GM23338 (cell line): ENCODE data around the gene SNX7. TPM values are rescaled to one million over a fixed set of nuclear protein-coding genes. Genes with fewer than 3 reads are reported as not detected.
A peak's percentile ranks its signal among the peaks of the same experiment; 100 is the strongest.

Experiments used
- ATAC-seq: fragments of 200-7000 bp; cut with Tn5 transposase; 3 replicates; pipeline ENCODE4 v1.9.1; 2020
- DNase-seq: peaks from one replicate; pipeline ENCODE4 v3.0.0-alpha.2; 2015; ENCODE audit warnings: low spot score
- H2AFZ ChIP-seq: fragments of 200-600 bp; sonication (generic); 2 replicates; pipeline ENCODE4 v1.8.0; 2016; ENCODE audit warnings: antibody characterized with exemption, mild to moderate bottlenecking, moderate library complexity
- H3F3A ChIP-seq: fragments of 200-600 bp; sonication (generic); replicated peaks from 2 replicates; pipeline ENCODE4 v1.8.0; 2017; ENCODE audit warnings: antibody characterized with exemption, mixed run types, low read depth
- H3K27ac ChIP-seq: fragments of 200-600 bp; sonication (generic); 2 replicates; pipeline ENCODE4 v1.6.1; 2016; ENCODE audit warnings: low read depth
- H3K27me3 ChIP-seq: fragments of 200-600 bp; sonication (generic); 2 replicates; pipeline ENCODE4 v1.8.0; 2016; ENCODE audit warnings: mild to moderate bottlenecking, mixed run types, moderate library complexity; ENCODE audit not compliant: insufficient read depth
- H3K36me3 ChIP-seq: fragments of 200-600 bp; sonication (generic); 2 replicates; pipeline ENCODE4 v1.8.0; 2016; ENCODE audit warnings: mild to moderate bottlenecking; ENCODE audit not compliant: insufficient read depth
- H3K4me1 ChIP-seq: fragments of 200-600 bp; sonication (generic); 2 replicates; pipeline ENCODE4 v1.8.0; 2016; ENCODE audit warnings: mild to moderate bottlenecking, moderate library complexity; ENCODE audit not compliant: insufficient read depth
- H3K4me2 ChIP-seq: fragments of 200-600 bp; sonication (generic); 2 replicates; pipeline ENCODE4 v1.7.1; 2017; ENCODE audit warnings: mixed run types
- H3K4me3 ChIP-seq: fragments of 200-600 bp; sonication (generic); 2 replicates; pipeline ENCODE4 v1.6.1; 2016; ENCODE audit warnings: mixed run types
- H3K79me2 ChIP-seq: fragments of 200-600 bp; sonication (generic); replicated peaks from 2 replicates; pipeline ENCODE4 v1.8.0; 2017; ENCODE audit warnings: mild to moderate bottlenecking; ENCODE audit not compliant: insufficient read depth
- H3K9me2 ChIP-seq: fragments of 200-600 bp; sonication (generic); 2 replicates; pipeline ENCODE4 v1.8.0; 2017; ENCODE audit not compliant: insufficient read depth
- H4K20me1 ChIP-seq: fragments of 200-600 bp; sonication (generic); replicated peaks from 2 replicates; pipeline ENCODE4 v1.8.0; 2017; ENCODE audit warnings: mild to moderate bottlenecking; ENCODE audit not compliant: insufficient read depth
- H3K27ac Mint-ChIP-seq: 2 replicates; pipeline ENCODE4 v1.8.0; 2020; ENCODE audit warnings: inconsistent platforms, mild to moderate bottlenecking, moderate library complexity, mixed read lengths
- H3K27me3 Mint-ChIP-seq: 3 replicates; pipeline ENCODE4 v1.8.0; 2022; ENCODE audit warnings: low read depth, mild to moderate bottlenecking, moderate library complexity, mixed read lengths, inconsistent platforms; ENCODE audit not compliant: insufficient read depth, poor library complexity
- H3K36me3 Mint-ChIP-seq: 3 replicates; pipeline ENCODE4 v1.8.0; 2021; ENCODE audit warnings: low read depth, mild to moderate bottlenecking, inconsistent platforms, moderate library complexity, mixed read lengths
- H3K4me1 Mint-ChIP-seq: 3 replicates; pipeline ENCODE4 v1.8.0; 2020; ENCODE audit warnings: mild to moderate bottlenecking, inconsistent platforms, mixed read lengths
- H3K4me3 Mint-ChIP-seq: 3 replicates; pipeline ENCODE4 v1.8.0; 2021; ENCODE audit warnings: moderate library complexity, mild to moderate bottlenecking, inconsistent platforms, mixed read lengths
- H3K9me3 Mint-ChIP-seq: 3 replicates; pipeline ENCODE4 v1.8.0; 2020; ENCODE audit warnings: moderate library complexity, mild to moderate bottlenecking, inconsistent platforms, mixed read lengths
- CREB1 ChIP-seq: fragments of 250-450 bp; sonication (Bioruptor Pico); IDR thresholded peaks from 2 replicates; pipeline ENCODE4 v1.5.0; 2020; ENCODE audit warnings: low read depth, mild to moderate bottlenecking, moderate library complexity
- CTCF ChIP-seq, 2 experiments: fragments of 200-600 bp in 1 of 2; sonication (generic) in 1 of 2; conservative IDR thresholded peaks; 2 replicates each; pipeline versions ENCODE4 v1.5.1 to v1.6.1; 2016 to 2017; ENCODE audit warnings: antibody characterized with exemption in 2 of 2, low read depth in 2 of 2, mild to moderate bottlenecking in 2 of 2, moderate library complexity in 1 of 2
- EZH2 ChIP-seq: fragments of 200-600 bp; sonication (generic); IDR thresholded peaks from one replicate; pipeline ENCODE4 v1.8.0; 2017; ENCODE audit warnings: antibody characterized with exemption, mild to moderate bottlenecking, low read depth; ENCODE audit not compliant: unreplicated experiment
- EZH2phosphoT487 ChIP-seq: fragments of 200-600 bp; sonication (generic); IDR thresholded peaks from one replicate; pipeline ENCODE4 v1.8.1; 2018; ENCODE audit warnings: antibody characterized with exemption; ENCODE audit not compliant: unreplicated experiment
- JUNB ChIP-seq: IDR thresholded peaks from one replicate; pipeline ENCODE4 v1.6.1; 2016; ENCODE audit warnings: antibody characterized with exemption; ENCODE audit not compliant: unreplicated experiment
- NANOG ChIP-seq: IDR thresholded peaks from 2 replicates; pipeline ENCODE4 v1.6.1; 2016; ENCODE audit warnings: antibody characterized with exemption, borderline replicate concordance
- POLR2AphosphoS5 ChIP-seq: IDR thresholded peaks from 2 replicates; pipeline ENCODE4 v1.6.1; 2016; ENCODE audit warnings: antibody characterized with exemption, low read depth
- REST ChIP-seq: IDR thresholded peaks from one replicate; pipeline ENCODE4 v1.6.1; 2018; ENCODE audit warnings: antibody characterized with exemption; ENCODE audit not compliant: unreplicated experiment
- STAT1 ChIP-seq: IDR thresholded peaks from one replicate; pipeline ENCODE4 v1.6.1; 2016; ENCODE audit warnings: antibody characterized with exemption; ENCODE audit not compliant: unreplicated experiment
- ZNF114 ChIP-seq: fragments of 250-450 bp; sonication (Bioruptor Pico); IDR thresholded peaks from 2 replicates; pipeline ENCODE4 v1.5.0; 2020; ENCODE audit warnings: mild to moderate bottlenecking, moderate library complexity
- ZNF331 ChIP-seq: fragments of 250-450 bp; sonication (Bioruptor Pico); IDR thresholded peaks from 2 replicates; pipeline ENCODE4 v1.5.0; 2020; ENCODE audit warnings: low read depth, mild to moderate bottlenecking, moderate library complexity
- polyA plus RNA-seq: library from polyadenylated mRNA; unstranded; fragments of >200 nt; fragmentation: Nextera tagmentation; extraction: Ambion mirVana; gene quantifications from 2 replicates; pipeline ENCODE4 v1.2.1, GENCODE V29; 2016
- total RNA-seq: library from RNA; depleted of rRNA; stranded (reverse); fragments of >200 nt; shearing (Covaris generic); gene quantifications from 2 replicates; pipeline ENCODE4 v1.2.3, GENCODE V29; 2014
- TF ChIP-seq, protein P1 (sequence below): fragments of 250-450 bp; sonication (Bioruptor Pico); IDR thresholded peaks from 2 replicates; pipeline ENCODE4 v1.5.0; 2020; ENCODE audit warnings: mild to moderate bottlenecking, moderate library complexity
- TF ChIP-seq, protein P2 (sequence below): IDR thresholded peaks from 2 replicates; pipeline ENCODE4 v1.6.1; 2016; ENCODE audit warnings: antibody characterized with exemption

SNX7 gene
- total and polyA plus RNA-seq, 2 experiments from 2014 or later = 20.4 to 23.0 TPM

- no peak overlapping the region for H2AFZ ChIP-seq
Observed at GRCh38 chr1:98672189-98672588, 10.7 kb downstream of the SNX7 start.

More at GRCh38 chr1:98672189-98672588, 10.7 kb downstream of the SNX7 start:
- Mint-ChIP-seq H3K27ac (0 out of 2 replicates have a peak overlapping the region, but pooled peaks have one; percentile 28), H3K4me1 (peaks cover 24% of the 10 kb centered on the region), H3K36me3 (peaks cover 1% of the 10 kb centered on the region), H3K27me3 (peaks cover 1% of the 10 kb centered on the region), H3K4me3 (no peak overlapping the region), H3K9me3 (no peaks in the 10 kb centered on the region)
- no peaks in the 10 kb centered on the region for H3F3A ChIP-seq
- ATAC-seq = no peak
- no peak for TF ChIP-seq NANOG
- TF ChIP-seq, protein P1, sequence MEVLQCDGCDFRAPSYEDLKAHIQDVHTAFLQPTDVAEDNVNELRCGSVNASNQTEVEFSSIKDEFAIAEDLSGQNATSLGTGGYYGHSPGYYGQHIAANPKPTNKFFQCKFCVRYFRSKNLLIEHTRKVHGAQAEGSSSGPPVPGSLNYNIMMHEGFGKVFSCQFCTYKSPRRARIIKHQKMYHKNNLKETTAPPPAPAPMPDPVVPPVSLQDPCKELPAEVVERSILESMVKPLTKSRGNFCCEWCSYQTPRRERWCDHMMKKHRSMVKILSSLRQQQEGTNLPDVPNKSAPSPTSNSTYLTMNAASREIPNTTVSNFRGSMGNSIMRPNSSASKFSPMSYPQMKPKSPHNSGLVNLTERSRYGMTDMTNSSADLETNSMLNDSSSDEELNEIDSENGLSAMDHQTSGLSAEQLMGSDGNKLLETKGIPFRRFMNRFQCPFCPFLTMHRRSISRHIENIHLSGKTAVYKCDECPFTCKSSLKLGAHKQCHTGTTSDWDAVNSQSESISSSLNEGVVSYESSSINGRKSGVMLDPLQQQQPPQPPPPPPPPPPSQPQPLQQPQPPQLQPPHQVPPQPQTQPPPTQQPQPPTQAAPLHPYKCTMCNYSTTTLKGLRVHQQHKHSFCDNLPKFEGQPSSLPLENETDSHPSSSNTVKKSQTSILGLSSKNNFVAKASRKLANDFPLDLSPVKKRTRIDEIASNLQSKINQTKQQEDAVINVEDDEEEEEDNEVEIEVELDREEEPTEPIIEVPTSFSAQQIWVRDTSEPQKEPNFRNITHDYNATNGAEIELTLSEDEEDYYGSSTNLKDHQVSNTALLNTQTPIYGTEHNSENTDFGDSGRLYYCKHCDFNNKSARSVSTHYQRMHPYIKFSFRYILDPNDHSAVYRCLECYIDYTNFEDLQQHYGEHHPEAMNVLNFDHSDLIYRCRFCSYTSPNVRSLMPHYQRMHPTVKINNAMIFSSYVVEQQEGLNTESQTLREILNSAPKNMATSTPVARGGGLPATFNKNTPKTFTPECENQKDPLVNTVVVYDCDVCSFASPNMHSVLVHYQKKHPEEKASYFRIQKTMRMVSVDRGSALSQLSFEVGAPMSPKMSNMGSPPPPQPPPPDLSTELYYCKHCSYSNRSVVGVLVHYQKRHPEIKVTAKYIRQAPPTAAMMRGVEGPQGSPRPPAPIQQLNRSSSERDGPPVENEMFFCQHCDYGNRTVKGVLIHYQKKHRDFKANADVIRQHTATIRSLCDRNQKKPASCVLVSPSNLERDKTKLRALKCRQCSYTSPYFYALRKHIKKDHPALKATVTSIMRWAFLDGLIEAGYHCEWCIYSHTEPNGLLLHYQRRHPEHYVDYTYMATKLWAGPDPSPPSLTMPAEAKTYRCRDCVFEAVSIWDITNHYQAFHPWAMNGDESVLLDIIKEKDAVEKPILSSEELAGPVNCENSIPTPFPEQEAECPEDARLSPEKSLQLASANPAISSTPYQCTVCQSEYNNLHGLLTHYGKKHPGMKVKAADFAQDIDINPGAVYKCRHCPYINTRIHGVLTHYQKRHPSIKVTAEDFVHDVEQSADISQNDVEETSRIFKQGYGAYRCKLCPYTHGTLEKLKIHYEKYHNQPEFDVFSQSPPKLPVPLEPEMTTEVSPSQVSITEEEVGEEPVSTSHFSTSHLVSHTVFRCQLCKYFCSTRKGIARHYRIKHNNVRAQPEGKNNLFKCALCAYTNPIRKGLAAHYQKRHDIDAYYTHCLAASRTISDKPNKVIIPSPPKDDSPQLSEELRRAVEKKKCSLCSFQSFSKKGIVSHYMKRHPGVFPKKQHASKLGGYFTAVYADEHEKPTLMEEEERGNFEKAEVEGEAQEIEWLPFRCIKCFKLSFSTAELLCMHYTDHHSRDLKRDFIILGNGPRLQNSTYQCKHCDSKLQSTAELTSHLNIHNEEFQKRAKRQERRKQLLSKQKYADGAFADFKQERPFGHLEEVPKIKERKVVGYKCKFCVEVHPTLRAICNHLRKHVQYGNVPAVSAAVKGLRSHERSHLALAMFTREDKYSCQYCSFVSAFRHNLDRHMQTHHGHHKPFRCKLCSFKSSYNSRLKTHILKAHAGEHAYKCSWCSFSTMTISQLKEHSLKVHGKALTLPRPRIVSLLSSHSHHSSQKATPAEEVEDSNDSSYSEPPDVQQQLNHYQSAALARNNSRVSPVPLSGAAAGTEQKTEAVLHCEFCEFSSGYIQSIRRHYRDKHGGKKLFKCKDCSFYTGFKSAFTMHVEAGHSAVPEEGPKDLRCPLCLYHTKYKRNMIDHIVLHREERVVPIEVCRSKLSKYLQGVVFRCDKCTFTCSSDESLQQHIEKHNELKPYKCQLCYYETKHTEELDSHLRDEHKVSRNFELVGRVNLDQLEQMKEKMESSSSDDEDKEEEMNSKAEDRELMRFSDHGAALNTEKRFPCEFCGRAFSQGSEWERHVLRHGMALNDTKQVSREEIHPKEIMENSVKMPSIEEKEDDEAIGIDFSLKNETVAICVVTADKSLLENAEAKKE (CRISPR knock-in tag) = no peak
- no peak for TF ChIP-seq ZNF331 (CRISPR knock-in tag)
- no peak for TF ChIP-seq EZH2
- no peak for TF ChIP-seq POLR2AphosphoS5
- no peak for TF ChIP-seq STAT1
- no peak for TF ChIP-seq JUNB
- TF ChIP-seq ZNF114 (CRISPR knock-in tag) = no peak
- TF ChIP-seq, protein P2, sequence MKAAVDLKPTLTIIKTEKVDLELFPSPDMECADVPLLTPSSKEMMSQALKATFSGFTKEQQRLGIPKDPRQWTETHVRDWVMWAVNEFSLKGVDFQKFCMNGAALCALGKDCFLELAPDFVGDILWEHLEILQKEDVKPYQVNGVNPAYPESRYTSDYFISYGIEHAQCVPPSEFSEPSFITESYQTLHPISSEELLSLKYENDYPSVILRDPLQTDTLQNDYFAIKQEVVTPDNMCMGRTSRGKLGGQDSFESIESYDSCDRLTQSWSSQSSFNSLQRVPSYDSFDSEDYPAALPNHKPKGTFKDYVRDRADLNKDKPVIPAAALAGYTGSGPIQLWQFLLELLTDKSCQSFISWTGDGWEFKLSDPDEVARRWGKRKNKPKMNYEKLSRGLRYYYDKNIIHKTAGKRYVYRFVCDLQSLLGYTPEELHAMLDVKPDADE = no peak
- TF ChIP-seq EZH2phosphoT487 = no peak
- TF ChIP-seq CTCF (conservative IDR thresholded peaks at IDR 0.05; ENCODE audit: low read depth in 2 of 2) = no peak
- no peak for TF ChIP-seq REST
- TF ChIP-seq CREB1 (CRISPR knock-in tag) = no peak
- DNase-seq = no peak
- no peaks in the 10 kb centered on the region for H3K27me3 ChIP-seq
- H4K20me1 ChIP-seq = no peaks in the 10 kb centered on the region
- H3K4me3 ChIP-seq = no peak overlapping the region
- H3K79me2 ChIP-seq = peaks cover 10% of the 10 kb centered on the region
- no peaks in the 10 kb centered on the region for H3K36me3 ChIP-seq
- no peak overlapping the region for H3K27ac ChIP-seq
- no peak overlapping the region for H3K4me2 ChIP-seq
- peaks cover 18% of the 10 kb centered on the region for H3K4me1 ChIP-seq
- no peaks in the 10 kb centered on the region for H3K9me2 ChIP-seq
